ENCODE measurements around the gene CPNE8. TPM values are rescaled to one million over a fixed set of nuclear protein-coding genes. Genes with fewer than 3 reads are reported as not detected.

CPNE8 gene
- total and polyA plus RNA-seq, 2 of the 4 experiments (the other 2 are of a cell fraction), result not detected

- Histone ChIP-seq H3K9me3 (ENCODE audit: control insufficient read depth, insufficient read depth, low read length) (peaks cover 6% of the 10 kb centered on the region; the same call in 1 of the 2 replicates), H4K8ac (ENCODE audit: low read depth in 2 of 2, low read length in 2 of 2) (no peak overlapping the region), H3K36me3 (ENCODE audit: control insufficient read depth, insufficient read depth, low read length) (no peaks in the 10 kb centered on the region), H3K18ac (ENCODE audit: low read depth, low read length) (no peak overlapping the region), H2BK20ac (ENCODE audit: low read depth, low read length) (no peak overlapping the region), H3K14ac (replicated peaks; ENCODE audit: low read depth, low read length) (no peak overlapping the region), H3K27ac (ENCODE audit: insufficient read depth, low read length) (no peak overlapping the region), H2AK5ac (ENCODE audit: low read depth, low read length) (no peak overlapping the region), H3K9me1 (ENCODE audit: insufficient read depth, low read length) (no peaks in the 10 kb centered on the region), H3K27me3 (ENCODE audit: control insufficient read depth, insufficient read depth, low read length) (no peaks in the 10 kb centered on the region), H3K56ac (ENCODE audit: extremely low read depth, insufficient read depth, low read length) (no peak overlapping the region), H2AK9ac (replicated peaks; ENCODE audit: low read depth, low read length, poor library complexity) (no peak overlapping the region), H3K4me1 (ENCODE audit: control insufficient read depth, insufficient read depth, low read length) (no peaks in the 10 kb centered on the region), H2BK5ac (ENCODE audit: low read depth, low read length, poor library complexity, severe bottlenecking) (no peak overlapping the region), H3K4me3 (ENCODE audit: insufficient read depth, low read depth, low read length) (no peak overlapping the region), H2AFZ (replicated peaks; ENCODE audit: low read length, poor library complexity) (no peak overlapping the region), H3K23ac (ENCODE audit: low read depth, low read length) (no peak overlapping the region), H2BK120ac (ENCODE audit: low read depth, low read length) (no peak overlapping the region), H3K79me1 (ENCODE audit: low read depth in 1 of 2, low read length in 2 of 2) (no peaks in the 10 kb centered on the region), H4K5ac (ENCODE audit: low read depth, low read length) (no peak overlapping the region), H2BK15ac (ENCODE audit: low read depth, low read length) (no peak overlapping the region), H3K9ac (ENCODE audit: low read depth, low read length) (no peak overlapping the region), H3K4me2 (ENCODE audit: low read depth, low read length) (no peak overlapping the region), H4K20me1 (ENCODE audit: insufficient read depth, low read length) (no peaks in the 10 kb centered on the region), H3K4ac (ENCODE audit: low read depth, low read length) (no peak overlapping the region), H4K91ac (ENCODE audit: insufficient read depth, low read depth, low read length) (no peak overlapping the region)
- TF ChIP-seq SMC3 (IDR thresholded peaks at IDR 0.05; ENCODE audit: low read depth, low read length) (no peak), BHLHE40 (IDR thresholded peaks at IDR 0.05; ENCODE audit: low read depth, low read length) (no peak), FOS (IDR thresholded peaks at IDR 0.05; ENCODE audit: low read depth, low read length) (no peak), RAD21 (IDR thresholded peaks at IDR 0.05; ENCODE audit: low read length) (no peak), POLR2A (IDR thresholded peaks at IDR 0.05; ENCODE audit: low read depth, low read length) (no peak), CHD1 (IDR thresholded peaks at IDR 0.05; ENCODE audit: low read depth, low read length) (no peak), RCOR1 (IDR thresholded peaks at IDR 0.05; ENCODE audit: insufficient replicate concordance, low read length) (no peak), MXI1 (IDR thresholded peaks at IDR 0.05; ENCODE audit: borderline replicate concordance, low read depth, low read length) (no peak), MAZ (IDR thresholded peaks at IDR 0.05; ENCODE audit: borderline replicate concordance, low read depth, low read length) (no peak), MAFK (IDR thresholded peaks at IDR 0.05; ENCODE audit: low read depth, low read length) (no peak), NFE2L2 (IDR thresholded peaks at IDR 0.05; ENCODE audit: low read depth, low read length) (no peak), RFX5 (IDR thresholded peaks at IDR 0.05; ENCODE audit: low read depth, low read length) (no peak)
- TF ChIP-seq, protein P1, sequence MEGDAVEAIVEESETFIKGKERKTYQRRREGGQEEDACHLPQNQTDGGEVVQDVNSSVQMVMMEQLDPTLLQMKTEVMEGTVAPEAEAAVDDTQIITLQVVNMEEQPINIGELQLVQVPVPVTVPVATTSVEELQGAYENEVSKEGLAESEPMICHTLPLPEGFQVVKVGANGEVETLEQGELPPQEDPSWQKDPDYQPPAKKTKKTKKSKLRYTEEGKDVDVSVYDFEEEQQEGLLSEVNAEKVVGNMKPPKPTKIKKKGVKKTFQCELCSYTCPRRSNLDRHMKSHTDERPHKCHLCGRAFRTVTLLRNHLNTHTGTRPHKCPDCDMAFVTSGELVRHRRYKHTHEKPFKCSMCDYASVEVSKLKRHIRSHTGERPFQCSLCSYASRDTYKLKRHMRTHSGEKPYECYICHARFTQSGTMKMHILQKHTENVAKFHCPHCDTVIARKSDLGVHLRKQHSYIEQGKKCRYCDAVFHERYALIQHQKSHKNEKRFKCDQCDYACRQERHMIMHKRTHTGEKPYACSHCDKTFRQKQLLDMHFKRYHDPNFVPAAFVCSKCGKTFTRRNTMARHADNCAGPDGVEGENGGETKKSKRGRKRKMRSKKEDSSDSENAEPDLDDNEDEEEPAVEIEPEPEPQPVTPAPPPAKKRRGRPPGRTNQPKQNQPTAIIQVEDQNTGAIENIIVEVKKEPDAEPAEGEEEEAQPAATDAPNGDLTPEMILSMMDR (conservative IDR thresholded peaks at IDR 0.05; ENCODE audit: low read depth, low read length), result no peak
- TF ChIP-seq, protein P2, sequence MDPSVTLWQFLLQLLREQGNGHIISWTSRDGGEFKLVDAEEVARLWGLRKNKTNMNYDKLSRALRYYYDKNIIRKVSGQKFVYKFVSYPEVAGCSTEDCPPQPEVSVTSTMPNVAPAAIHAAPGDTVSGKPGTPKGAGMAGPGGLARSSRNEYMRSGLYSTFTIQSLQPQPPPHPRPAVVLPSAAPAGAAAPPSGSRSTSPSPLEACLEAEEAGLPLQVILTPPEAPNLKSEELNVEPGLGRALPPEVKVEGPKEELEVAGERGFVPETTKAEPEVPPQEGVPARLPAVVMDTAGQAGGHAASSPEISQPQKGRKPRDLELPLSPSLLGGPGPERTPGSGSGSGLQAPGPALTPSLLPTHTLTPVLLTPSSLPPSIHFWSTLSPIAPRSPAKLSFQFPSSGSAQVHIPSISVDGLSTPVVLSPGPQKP (IDR thresholded peaks at IDR 0.05; ENCODE audit: borderline replicate concordance, low read depth, low read length), result no peak
- DNase-seq, result no peak
- intact Hi-C loops (cut with micrococcal nuclease), result no loop called here
- in situ Hi-C loops (cut with MboI; ENCODE audit: low sequenced_read_pairs), result no loop called here
- POLR2A ChIA-PET (ENCODE audit: unreplicated experiment), result no interaction called here
- no peak for ATAC-seq (ENCODE audit: low read depth)
- CTCF ChIA-PET, result no interaction called here
- dilution Hi-C loops (cut with HindIII; ENCODE audit: low sequenced_read_pairs, unreplicated experiment), result no loop called here
- WGBS, 2 experiments (ENCODE audit: extremely low coverage in 2 of 2, insufficient read length in 1 of 2), result no CpG with 5 or more reads among the region's 1 CpG
- BruUV-seq (replicated peaks), result no TSS peak
Observed at GRCh38 chr12:38669081-38669480, 236.3 kb downstream of the CPNE8 start.
